Neural cell (in vitro differentiated cells): ENCODE measurements around the gene AATK. TPM values are rescaled to one million over a fixed set of nuclear protein-coding genes. Genes with fewer than 3 reads are reported as not detected.

Experiments
- H2AFZ ChIP-seq: fragments of 200-600, 300-800 bp; sonication (generic), shearing (Covaris generic); 2 replicates; pipeline ENCODE4 v1.6.0; 2014; ENCODE audit warnings: low read depth, mild to moderate bottlenecking, antibody characterized with exemption, low read length, moderate library complexity
- H3F3A ChIP-seq: fragments of 200-600 bp; shearing (Covaris generic); 2 replicates; pipeline ENCODE4 v1.6.1; 2016; ENCODE audit warnings: mild to moderate bottlenecking, moderate library complexity, mixed read lengths, antibody characterized with exemption, low read length; ENCODE audit not compliant: insufficient read depth, poor library complexity, severe bottlenecking
- H3K27ac ChIP-seq: fragments of 200-600, 300-800 bp; sonication (generic), shearing (Covaris generic); 2 replicates; pipeline ENCODE4 v1.5.1; 2014; ENCODE audit warnings: mild to moderate bottlenecking, low read length, moderate library complexity
- H3K27me3 ChIP-seq: fragments of 300-800, 200-600 bp; sonication (generic), shearing (Covaris generic); 2 replicates; pipeline ENCODE4 v1.6.0; 2014; ENCODE audit warnings: mild to moderate bottlenecking, low read depth, low read length, moderate library complexity; ENCODE audit not compliant: insufficient read depth
- H3K36me3 ChIP-seq: fragments of 300-800, 200-600 bp; sonication (generic), shearing (Covaris generic); 2 replicates; pipeline ENCODE4 v1.5.1; 2014; ENCODE audit warnings: mild to moderate bottlenecking, antibody characterized with exemption, low read length, moderate library complexity; ENCODE audit not compliant: insufficient read depth
- H3K4me2 ChIP-seq: fragments of 300-800, 200-600 bp; sonication (generic), shearing (Covaris generic); 2 replicates; pipeline ENCODE4 v1.6.0; 2014; ENCODE audit warnings: mild to moderate bottlenecking, low read length
- H3K4me3 ChIP-seq: fragments of 300-800, 200-600 bp; sonication (generic), shearing (Covaris generic); 2 replicates; pipeline ENCODE4 v1.5.1; 2014; ENCODE audit warnings: mild to moderate bottlenecking, low read length, moderate library complexity
- H3K79me2 ChIP-seq: fragments of 200-600 bp; shearing (Covaris generic); replicated peaks from 2 replicates; pipeline ENCODE4 v1.6.0; 2014; ENCODE audit warnings: mild to moderate bottlenecking, low read length, moderate library complexity; ENCODE audit not compliant: insufficient read depth
- H3K9ac ChIP-seq: fragments of 300-800, 200-600 bp; sonication (generic), shearing (Covaris generic); 2 replicates; pipeline ENCODE4 v1.6.1; 2016; ENCODE audit warnings: mild to moderate bottlenecking, low read length, mixed read lengths
- H3K9me2 ChIP-seq: fragments of 200-600 bp; shearing (Covaris generic); 2 replicates; pipeline ENCODE4 v1.6.1; 2016; ENCODE audit warnings: mild to moderate bottlenecking, low read length, mixed read lengths; ENCODE audit not compliant: insufficient read depth
- H3K9me3 ChIP-seq: fragments of 200-600, 300-800 bp; sonication (generic), shearing (Covaris generic); 2 replicates; pipeline ENCODE4 v1.6.1; 2016; ENCODE audit warnings: mild to moderate bottlenecking, mixed run types, low read length, moderate library complexity, mixed read lengths
- H4K20me1 ChIP-seq: fragments of 200-600 bp; shearing (Covaris generic); 2 replicates; pipeline ENCODE4 v1.6.1; 2016; ENCODE audit warnings: mild to moderate bottlenecking, mixed run types; ENCODE audit not compliant: insufficient read depth
- EP300 ChIP-seq: fragments of 450-650 bp; conservative IDR thresholded peaks from 2 replicates; pipeline ENCODE4 v1.6.1; 2014; ENCODE audit warnings: antibody characterized with exemption, mild to moderate bottlenecking, moderate library complexity; ENCODE audit not compliant: poor library complexity, severe bottlenecking
- EZH2 ChIP-seq: fragments of 200-600, 300-800 bp; shearing (Covaris generic), sonication (generic); IDR thresholded peaks from 2 replicates; pipeline ENCODE4 v1.6.1; 2014; ENCODE audit warnings: antibody characterized with exemption, low read length, borderline replicate concordance, mild to moderate bottlenecking; ENCODE audit not compliant: insufficient read depth, poor library complexity, severe bottlenecking
- MXI1 ChIP-seq: fragments of 450-650 bp; conservative IDR thresholded peaks from 2 replicates; pipeline ENCODE4 v1.6.1; 2014; ENCODE audit warnings: antibody characterized with exemption, mild to moderate bottlenecking; ENCODE audit not compliant: poor library complexity, severe bottlenecking
- POLR2AphosphoS5 ChIP-seq: IDR thresholded peaks from 2 replicates; pipeline ENCODE4 v1.6.1; 2012
- RAD21 ChIP-seq: fragments of 450-650 bp; conservative IDR thresholded peaks from 2 replicates; pipeline ENCODE4 v1.6.1; 2014; ENCODE audit warnings: antibody characterized with exemption, mild to moderate bottlenecking, moderate library complexity
- SMC3 ChIP-seq: fragments of 450-650 bp; conservative IDR thresholded peaks from 2 replicates; pipeline ENCODE4 v1.6.1; 2014; ENCODE audit warnings: antibody characterized with exemption, mild to moderate bottlenecking, moderate library complexity; ENCODE audit not compliant: poor library complexity
- TAF1 ChIP-seq: IDR thresholded peaks from 2 replicates; pipeline ENCODE4 v1.6.1; 2012; ENCODE audit warnings: low read depth
- polyA plus RNA-seq: library from polyadenylated mRNA; depleted of rRNA; stranded (reverse); fragments of >200 nt; gene quantifications from 2 replicates; pipeline ENCODE4 v1.2.3, GENCODE V29; 2014
- TF ChIP-seq, protein P1 (sequence below): IDR thresholded peaks from 2 replicates; pipeline ENCODE4 v1.6.1; 2012; ENCODE audit warnings: borderline replicate concordance
- TF ChIP-seq, protein P2 (sequence below): fragments of 450-650 bp; IDR thresholded peaks from 2 replicates; pipeline ENCODE4 v1.5.1; 2014; ENCODE audit warnings: antibody characterized with exemption, mild to moderate bottlenecking, moderate library complexity; ENCODE audit not compliant: poor library complexity, severe bottlenecking

AATK gene
- polyA plus RNA-seq, 1 donor from 2014 or later = 11.1 TPM

DNA sequence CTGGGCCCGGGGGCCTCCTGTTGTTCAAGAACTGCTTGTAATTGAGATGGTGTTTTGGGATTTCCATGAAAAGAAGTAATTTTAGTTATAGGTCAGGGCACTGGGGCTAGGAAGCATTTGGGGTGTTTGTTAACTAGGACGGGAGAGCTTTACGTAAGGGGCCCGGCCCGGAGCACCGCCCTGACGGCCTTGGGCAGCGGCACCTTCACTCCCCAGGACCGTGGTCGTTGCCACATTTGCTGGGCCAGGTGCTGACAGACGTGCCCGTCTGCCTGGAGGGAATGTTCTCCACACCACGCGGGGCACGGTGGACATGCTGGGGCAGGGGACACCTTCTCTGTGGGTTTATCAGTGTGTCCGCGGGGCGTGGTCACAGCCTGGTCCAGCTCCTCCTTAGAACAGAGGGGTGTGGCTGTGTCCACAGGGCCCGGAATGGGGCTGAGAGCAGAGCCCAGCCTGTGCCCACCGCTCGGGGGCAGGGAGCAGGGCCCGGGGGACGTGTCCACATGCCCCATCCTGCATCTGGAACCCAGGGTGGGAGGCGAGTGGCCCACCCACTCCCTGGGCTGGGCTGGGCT is 73.4 kb downstream of the AATK start:
- peaks cover 11% of the 10 kb centered on the region for H3F3A ChIP-seq
- H3K36me3 ChIP-seq = no peaks in the 10 kb centered on the region
- H2AFZ ChIP-seq = no peak overlapping the region
- H3K27me3 ChIP-seq = no peaks in the 10 kb centered on the region
- no peaks in the 10 kb centered on the region for H3K9me2 ChIP-seq
- TF ChIP-seq, protein P1, sequence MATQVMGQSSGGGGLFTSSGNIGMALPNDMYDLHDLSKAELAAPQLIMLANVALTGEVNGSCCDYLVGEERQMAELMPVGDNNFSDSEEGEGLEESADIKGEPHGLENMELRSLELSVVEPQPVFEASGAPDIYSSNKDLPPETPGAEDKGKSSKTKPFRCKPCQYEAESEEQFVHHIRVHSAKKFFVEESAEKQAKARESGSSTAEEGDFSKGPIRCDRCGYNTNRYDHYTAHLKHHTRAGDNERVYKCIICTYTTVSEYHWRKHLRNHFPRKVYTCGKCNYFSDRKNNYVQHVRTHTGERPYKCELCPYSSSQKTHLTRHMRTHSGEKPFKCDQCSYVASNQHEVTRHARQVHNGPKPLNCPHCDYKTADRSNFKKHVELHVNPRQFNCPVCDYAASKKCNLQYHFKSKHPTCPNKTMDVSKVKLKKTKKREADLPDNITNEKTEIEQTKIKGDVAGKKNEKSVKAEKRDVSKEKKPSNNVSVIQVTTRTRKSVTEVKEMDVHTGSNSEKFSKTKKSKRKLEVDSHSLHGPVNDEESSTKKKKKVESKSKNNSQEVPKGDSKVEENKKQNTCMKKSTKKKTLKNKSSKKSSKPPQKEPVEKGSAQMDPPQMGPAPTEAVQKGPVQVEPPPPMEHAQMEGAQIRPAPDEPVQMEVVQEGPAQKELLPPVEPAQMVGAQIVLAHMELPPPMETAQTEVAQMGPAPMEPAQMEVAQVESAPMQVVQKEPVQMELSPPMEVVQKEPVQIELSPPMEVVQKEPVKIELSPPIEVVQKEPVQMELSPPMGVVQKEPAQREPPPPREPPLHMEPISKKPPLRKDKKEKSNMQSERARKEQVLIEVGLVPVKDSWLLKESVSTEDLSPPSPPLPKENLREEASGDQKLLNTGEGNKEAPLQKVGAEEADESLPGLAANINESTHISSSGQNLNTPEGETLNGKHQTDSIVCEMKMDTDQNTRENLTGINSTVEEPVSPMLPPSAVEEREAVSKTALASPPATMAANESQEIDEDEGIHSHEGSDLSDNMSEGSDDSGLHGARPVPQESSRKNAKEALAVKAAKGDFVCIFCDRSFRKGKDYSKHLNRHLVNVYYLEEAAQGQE = no peak
- TF ChIP-seq EP300 (no peak), TAF1 (no peak), POLR2AphosphoS5 (no peak), MXI1 (no peak), RAD21 (no peak), EZH2 (no peak), SMC3 (no peak)
- no peak overlapping the region for H3K4me2 ChIP-seq
- peak overlapping the region; percentile 78 for H3K9ac ChIP-seq
- no peaks in the 10 kb centered on the region for H3K79me2 ChIP-seq
- no peaks in the 10 kb centered on the region for H4K20me1 ChIP-seq
- no peaks in the 10 kb centered on the region for H3K9me3 ChIP-seq
- H3K27ac ChIP-seq = peak overlapping the region; percentile 96
- no peak overlapping the region for H3K4me3 ChIP-seq

- H3K9me2 ChIP-seq = no peaks in the 10 kb centered on the region
- no peaks in the 10 kb centered on the region for H3K79me2 ChIP-seq
- H3K4me3 ChIP-seq = no peak overlapping the region
- H3K27me3 ChIP-seq = no peaks in the 10 kb centered on the region
- no peaks in the 10 kb centered on the region for H3K36me3 ChIP-seq
- H3F3A ChIP-seq = peaks cover 11% of the 10 kb centered on the region
- H2AFZ ChIP-seq = no peak overlapping the region
- H3K27ac ChIP-seq = no peak overlapping the region
- H4K20me1 ChIP-seq = no peaks in the 10 kb centered on the region
- H3K4me2 ChIP-seq = no peak overlapping the region
- no peaks in the 10 kb centered on the region for H3K9me3 ChIP-seq
- peak overlapping the region; percentile 78 for H3K9ac ChIP-seq
- TF ChIP-seq TAF1 = no peak
- TF ChIP-seq, protein P2, sequence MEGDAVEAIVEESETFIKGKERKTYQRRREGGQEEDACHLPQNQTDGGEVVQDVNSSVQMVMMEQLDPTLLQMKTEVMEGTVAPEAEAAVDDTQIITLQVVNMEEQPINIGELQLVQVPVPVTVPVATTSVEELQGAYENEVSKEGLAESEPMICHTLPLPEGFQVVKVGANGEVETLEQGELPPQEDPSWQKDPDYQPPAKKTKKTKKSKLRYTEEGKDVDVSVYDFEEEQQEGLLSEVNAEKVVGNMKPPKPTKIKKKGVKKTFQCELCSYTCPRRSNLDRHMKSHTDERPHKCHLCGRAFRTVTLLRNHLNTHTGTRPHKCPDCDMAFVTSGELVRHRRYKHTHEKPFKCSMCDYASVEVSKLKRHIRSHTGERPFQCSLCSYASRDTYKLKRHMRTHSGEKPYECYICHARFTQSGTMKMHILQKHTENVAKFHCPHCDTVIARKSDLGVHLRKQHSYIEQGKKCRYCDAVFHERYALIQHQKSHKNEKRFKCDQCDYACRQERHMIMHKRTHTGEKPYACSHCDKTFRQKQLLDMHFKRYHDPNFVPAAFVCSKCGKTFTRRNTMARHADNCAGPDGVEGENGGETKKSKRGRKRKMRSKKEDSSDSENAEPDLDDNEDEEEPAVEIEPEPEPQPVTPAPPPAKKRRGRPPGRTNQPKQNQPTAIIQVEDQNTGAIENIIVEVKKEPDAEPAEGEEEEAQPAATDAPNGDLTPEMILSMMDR = no peak
- TF ChIP-seq POLR2AphosphoS5 = no peak
- no peak for TF ChIP-seq RAD21
Observed at GRCh38 chr17:81091774-81092517, 74.1 kb downstream of the AATK start.
